T-helper 22 cell (primary cell): ENCODE measurements around the gene LDLRAD4.

Experiments
- DNase-seq: peaks from one replicate; pipeline ENCODE4 v3.0.0-alpha.2; 2020; ENCODE audit warnings: low read depth

Gene LDLRAD4

DNA sequence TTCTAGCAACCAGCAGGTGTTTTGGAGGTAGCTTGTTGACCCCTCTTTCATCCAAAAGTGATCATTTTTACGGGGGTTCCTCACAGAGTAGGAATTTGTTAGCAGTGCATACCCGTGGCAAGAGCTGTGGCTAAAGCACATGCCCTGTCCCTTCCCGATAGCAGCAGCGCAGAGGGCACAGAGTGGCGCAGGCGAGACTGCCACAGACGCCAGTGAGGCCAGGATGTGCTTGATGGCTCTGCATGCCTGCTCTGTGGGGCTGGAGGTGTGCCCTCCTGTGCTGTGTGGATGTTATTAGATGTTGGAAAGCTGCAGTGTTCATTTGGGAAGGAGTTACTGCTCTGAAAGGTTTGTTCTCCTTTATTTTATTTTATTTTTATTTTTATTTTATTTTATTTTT lies 354.2 kb downstream of the LDLRAD4 start:
- DNase-seq: no peak

DNA sequence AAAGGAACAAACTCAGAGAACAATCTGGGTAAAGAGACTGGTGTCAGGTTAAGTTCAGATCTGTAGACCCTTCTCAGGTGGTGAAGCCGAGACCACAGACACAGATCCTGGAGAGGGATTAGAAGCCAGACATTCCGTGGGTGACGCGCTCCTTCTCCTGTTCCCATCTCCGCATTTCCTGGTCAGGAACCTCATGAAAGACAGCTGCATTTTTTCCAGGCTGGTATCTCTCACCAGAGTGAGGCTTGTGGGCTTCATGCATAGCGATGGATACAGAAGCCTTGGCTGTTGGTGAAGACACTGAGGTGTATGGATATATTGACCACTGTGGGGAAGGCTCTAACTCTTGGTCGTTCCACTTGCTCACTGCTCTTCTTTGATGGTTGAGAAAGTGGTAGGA lies 355.2 kb downstream of the LDLRAD4 start:
- no peak for DNase-seq

DNA sequence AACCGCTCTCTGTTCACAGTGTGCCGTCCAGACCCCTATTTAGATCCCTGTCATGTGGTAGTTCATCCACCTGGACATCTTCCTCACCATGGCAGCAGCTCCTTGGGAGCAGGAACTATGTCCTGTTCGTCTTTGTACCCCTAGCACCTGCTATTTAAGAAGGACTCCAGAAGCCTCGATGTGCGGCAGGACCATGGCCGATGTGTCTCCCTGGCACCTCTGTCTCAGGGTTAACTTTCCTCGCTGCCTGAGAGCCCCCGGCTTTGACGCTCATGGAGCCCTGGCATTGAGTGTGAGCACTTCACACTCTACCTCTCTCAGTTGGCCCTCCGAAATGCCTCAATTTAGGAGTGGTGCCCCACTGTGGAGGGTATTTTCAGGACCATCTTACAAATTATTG lies 355.8 kb downstream of the LDLRAD4 start:
- no peak for DNase-seq

DNA sequence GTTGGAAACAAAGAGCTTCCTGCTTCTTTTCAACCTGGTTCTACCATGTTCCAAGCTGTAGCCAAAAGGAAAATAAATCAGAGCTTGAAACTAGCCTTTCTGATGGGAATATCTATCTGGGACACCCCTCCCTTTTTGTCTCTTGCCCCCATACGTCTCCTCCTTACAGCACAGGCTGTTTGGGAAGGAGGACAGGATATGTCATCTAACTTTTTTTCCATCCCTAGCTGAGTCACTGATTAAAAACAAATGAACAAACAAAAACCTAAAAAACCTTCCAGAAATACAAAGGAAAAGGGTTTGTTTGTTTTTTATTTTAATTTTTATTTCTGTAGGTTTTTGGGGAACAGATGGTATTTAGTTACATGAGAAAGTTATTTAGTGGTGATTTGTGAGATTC lies 356.2 kb downstream of the LDLRAD4 start:
- no peak for DNase-seq

DNA sequence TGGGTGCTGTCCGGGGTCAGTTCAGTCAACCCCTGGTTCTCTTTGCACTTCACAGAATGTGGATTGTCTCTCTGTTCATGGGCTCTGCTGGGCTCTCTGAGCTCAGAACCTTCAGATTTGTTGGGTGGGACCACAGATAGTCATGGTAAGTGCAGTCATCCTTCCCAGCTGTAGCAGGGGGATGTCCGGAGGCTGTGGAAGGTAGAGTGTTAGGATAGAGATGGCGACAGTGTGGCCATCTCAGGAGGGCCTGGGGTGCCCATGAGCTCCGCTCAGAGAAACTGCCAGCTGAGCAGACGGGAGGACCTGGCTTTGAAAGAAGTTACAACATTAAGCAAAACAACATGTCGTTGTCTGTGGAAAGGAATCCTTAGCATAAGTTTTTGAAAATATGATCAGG lies 358.0 kb downstream of the LDLRAD4 start:
- no peak for DNase-seq

DNA sequence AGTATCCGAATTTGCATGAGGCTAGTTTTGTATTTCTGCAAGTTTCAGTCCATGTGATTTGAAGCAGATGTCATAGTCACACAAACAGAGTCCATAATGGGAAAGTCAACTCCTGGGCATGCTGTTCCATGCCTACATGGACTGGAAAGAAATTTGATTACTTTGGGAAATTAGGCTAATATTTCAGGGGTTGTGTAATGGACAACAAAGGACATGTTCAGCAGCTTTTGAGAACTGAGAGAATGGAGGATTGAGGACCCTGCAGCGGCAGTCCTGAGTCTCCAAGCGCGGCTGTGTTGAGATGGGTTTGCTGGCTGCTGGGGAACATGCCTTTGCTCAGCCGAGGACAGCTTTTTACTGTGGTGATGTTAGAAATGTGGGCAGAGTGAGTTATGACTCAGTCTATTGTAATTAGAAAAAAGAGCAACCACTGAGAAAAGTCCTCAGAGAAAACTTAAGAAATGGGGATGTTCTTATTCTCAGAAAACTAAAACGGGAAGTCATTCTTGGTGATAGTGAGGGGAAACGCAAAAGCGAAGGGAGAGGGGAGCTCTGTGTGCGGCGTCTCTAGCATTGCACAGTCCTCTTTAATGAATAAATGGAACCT lies 358.6 kb downstream of the LDLRAD4 start:
- DNase-seq: no peak

DNA sequence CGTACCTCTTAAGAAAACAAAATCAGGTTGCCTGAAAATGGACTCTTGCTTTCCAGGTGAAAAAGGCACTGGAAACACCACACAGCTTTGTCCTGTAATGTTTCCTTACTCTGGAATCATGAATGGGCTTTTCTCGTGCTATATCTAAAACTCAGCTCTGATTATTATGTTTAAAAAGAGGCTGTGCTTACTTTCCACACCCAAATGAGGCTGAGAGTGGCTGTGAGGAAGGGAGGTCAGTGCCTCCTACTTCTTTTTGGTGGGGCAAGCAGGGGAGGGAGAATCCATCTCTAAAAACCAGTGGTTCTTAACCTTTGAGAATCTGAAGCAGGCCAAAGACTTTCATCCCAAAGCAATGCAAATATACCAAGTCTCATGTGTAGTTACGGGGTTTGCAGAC lies 359.2 kb downstream of the LDLRAD4 start:
- DNase-seq: no peak

DNA sequence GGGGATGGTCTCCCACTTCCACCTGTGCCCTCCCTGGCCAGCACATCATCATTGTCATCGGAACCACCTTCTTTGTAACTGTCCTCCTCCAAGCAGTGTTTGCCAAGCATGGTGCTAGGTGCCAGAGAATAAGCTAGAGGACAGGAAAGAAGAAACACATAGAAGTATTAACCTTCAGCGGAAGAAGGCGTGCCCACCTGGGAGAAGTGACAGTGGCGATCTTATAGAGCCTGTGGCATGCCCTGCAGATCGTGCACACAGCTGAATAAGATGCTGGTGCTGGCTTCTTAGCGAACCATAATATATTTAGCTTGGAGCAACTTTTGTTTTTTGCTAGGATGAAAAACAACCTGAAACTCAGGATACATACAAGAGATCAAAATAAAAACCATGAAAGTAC lies 359.8 kb downstream of the LDLRAD4 start:
- no peak for DNase-seq

DNA sequence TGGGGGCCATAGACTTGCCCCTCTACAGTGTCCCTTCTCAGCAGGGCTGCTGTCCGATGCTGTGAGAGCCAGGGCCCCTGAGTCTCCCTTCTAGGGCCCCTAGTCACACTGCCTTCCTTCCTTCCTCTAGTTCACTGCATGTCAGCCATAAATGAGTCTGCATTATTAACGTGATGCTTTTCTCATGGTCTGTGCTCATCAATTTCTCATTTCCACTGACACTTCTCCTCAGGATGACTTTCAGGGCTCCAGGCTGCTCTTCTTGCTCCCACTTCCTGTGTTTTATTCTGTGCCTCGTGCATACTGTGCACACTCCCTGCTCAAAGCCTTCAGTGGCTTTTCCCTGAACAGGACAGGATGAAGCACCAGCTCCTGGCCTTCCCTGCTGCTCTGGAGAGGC lies 361.3 kb downstream of the LDLRAD4 start:
- DNase-seq: no peak

DNA sequence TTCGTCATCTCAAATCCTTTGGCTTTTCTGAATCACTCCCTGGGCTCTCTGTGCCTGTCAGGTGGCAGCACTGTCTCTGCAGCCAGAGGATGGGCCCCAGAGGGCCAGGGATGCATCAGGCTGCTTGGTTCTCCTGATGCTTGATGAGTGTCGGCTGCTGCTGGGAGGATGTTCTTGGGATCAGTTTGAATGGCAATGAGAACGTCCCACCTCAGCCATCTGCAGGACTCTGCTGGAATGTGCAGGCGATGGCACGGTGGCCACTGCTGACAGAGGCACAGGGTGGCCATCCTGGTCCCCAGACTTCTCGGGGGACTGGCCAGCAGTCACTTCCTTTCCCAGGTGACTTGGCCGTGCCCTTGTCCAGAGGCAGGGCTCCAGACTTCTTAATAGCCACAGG lies 361.8 kb downstream of the LDLRAD4 start:
- DNase-seq: no peak

DNA sequence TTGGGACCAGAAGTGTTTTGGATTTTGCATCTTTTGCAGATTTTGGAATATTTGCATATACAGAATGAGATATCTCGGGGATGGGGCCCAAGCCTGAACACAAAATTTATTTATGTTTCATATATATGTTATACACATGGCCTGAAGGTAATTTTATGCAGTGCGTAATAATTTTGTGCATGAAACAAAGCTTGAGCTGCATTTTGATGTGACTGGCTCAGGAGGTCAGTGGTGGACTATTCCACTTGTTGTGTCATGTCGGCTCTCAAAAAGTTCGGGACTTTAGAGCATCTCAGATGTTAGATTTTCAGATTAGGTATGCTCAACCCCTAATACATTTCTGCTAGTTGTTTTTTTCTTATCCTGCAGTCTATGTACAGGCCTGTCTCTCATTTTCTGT lies 362.4 kb downstream of the LDLRAD4 start:
- DNase-seq: no peak

DNA sequence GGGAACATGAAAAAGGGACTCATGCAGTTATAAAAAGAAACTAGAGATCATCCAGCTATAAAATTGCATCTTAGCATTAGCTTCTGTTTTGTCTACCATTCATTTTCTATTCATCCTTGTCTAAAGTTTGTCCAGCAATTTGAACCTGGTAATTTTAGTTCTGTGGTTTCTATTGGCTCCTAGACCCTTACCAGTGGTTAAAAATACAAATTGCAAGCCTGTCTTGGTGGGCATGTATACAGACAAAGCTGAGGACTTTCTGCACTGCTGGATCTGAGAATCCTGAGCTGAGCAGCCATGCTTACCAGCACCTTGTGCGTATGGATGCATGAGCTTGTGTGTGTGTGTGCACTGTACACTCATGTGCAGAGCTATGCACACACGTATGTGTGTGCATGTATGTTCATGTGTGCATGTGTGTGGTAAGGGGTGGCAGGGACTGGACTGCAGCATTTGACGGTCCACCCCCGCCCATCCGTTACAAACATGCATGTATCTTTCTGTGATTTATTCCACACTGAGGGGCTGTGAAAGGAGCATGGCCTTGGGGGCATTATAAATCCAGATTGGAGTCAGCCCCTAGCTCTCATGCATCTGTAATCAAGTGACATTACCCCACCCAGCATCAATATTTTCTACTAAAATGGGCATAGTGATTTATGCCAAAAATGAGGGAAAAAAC lies 363.1 kb downstream of the LDLRAD4 start:
- DNase-seq: no peak

DNA sequence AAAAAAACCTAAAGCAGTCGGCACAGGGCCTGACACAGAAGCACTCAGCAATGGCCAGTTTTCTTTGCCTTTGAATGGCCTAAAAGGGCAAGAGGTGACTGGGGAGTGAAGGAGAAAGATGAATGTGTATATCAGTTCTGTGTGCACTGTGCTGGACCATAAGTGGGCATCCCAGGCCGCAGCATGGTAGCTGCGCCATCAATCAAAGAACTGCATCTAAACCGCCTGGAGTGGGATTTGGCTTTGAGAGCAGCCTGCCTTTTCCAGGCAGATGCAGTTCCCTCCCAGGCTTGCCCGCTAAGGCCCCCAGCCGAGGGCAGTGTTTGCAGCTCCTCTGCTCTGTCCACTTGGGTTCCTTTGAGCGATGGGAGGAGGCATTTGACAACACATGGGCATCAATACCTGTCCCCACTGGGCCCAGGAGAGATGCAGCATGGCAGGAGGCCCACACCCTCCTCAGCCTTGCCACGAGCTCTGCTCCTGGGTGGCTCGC lies 363.7 kb downstream of the LDLRAD4 start:
- DNase-seq: no peak

DNA sequence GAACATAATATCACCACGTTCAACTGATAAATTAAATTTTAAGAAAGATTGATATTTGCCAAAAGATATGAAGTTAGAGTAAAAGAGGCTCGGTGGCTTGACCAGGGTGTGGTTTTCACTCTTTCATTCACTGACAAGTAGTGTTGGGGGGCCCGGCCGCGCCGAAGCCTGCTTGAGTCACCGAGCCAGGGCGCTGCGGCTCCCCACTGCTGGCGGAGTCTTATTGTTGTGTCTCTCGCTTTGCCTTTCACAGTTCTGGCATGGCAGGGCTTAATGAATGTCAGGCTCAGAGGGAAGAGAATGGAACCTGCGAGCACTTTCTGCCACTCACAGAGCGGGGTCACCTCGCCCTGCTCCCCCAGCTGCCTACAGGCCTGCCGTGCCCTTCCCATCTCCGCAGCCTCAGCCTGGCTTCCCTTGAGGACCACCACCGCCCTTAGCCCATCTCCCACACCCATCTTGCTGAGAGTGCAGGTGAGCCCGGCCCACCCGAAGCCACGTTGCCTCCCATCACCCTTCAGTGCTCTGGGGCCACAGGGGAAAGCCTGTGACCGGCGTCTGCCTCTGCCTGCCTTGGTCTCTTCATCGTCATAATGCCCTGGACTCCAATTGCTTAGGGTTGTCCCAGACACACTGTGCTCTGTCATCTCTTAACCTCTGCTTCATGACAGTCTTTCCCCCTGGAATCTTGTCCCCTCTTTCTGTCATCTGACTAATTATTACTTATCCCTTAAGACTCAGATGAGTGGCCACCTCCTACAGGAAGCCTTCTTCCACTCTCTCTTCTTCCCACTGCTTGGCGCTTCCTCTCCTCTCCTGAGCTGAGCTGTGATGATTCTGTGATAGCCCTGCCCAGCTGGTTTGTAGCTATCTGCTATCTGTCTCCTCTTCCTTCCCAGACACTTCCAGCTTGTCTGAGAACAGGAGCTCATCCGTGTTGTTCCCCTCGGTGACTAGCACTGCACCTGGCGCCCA lies 365.3 kb downstream of the LDLRAD4 start:
- no peak for DNase-seq

DNA sequence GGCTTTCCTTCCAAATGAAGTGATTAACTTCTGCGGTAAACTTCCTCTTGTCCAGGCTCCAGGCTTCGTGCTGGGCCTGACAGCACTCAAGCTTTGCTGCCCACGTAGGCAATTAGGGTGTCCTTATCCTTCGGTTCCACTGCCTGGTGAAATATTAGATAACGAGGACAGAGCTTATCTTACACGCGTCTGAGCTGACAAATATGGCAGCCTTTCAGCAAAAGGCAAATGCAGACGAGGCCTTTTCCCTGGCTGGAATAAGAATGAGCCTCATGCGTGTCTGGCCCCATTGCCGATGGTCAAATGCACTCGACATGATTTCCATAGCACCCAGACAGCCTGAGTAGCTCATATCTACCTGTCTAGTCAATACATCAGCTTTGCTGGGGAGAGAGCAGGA lies 366.3 kb downstream of the LDLRAD4 start:
- no peak for DNase-seq

DNA sequence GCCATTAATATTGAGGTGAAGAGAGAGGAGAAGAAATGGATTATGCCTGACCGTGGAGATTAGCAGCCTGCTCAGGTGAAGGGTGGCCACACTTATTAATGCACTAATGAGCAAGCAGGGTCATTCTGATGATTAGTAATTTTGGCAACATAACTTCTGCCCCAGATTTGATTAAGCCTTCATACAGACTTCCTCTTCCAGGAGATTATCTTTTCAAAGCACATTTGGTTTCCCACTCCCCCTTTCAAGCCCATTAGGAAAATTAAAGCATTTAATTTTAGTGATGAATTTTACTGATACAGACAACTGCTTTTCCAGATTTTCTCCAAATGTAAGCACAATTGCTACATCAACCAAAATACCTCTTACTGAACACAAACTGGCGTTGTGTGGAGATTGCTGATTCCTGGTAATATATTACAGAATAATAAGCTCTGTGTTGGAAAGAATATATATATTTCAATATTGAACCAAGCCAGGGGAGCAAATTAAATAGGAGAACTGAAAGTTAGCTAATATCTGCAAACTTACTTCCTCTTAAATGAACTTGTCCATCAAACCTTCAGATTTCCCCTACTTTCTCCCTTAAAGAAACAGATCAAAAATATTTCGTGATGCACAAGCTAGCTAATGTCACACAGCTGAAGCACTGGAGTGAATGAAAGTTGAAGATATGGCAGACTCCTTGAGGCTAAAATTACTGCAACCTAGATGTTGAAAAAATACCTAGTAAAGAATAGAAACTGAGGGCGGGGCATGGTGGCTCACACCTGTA lies 367.0 kb downstream of the LDLRAD4 start:
- DNase-seq: no peak

DNA sequence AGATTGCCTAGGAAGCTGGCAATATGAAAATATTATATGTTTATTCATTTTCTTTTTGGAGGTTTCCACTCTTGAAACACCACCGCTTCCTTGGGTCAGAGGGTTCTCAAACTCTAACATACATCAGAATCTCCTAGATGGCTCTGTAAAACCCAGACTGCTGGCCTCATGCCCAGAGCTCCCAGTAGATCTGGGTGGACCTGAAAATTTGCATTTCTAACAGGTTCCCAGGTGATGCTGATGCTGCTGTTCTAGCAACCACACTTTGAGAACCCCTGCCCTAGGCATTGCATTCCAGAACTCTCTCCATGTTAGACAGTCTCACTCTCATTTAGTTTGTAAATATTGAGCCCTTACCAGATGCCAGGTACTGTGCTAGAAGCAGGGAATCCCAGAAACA lies 368.4 kb downstream of the LDLRAD4 start:
- DNase-seq: no peak

DNA sequence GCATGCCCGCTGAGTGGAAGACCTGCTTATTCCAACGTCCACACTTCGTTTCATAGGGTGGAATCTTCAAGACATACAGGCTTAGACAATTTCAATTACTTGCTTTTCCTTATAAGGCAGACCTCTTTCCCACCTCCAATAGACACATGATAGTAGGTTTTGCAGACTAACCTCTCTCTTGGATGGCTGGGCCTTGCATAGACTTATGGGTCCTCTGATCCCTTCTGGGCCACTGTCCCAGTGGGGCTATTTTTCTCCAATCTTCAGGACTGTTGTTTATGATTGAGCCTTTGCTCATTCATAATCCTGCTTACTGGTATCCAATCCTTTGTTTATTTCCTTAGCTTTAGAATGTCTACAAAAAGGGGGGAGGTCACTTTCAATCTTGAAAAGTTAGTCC lies 368.9 kb downstream of the LDLRAD4 start:
- DNase-seq: no peak

DNA sequence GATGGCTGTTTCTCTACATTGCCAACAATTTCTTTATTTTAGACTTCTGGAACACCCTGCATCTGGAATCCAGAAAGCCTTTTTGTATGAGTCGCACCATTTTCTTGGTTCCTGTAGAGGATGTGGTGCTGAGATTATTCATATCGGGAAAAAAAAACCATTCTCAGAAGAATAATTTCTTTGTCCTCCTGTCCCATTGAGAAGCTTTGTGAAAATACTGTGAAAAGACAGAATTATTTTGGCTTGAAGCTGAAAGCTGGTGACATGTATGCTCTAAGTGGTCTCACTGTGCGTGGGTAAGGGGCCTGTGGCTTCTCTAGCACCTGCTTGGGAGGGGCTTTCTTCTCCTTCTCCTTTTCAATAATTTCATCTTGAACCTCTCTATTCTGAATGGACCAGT lies 369.4 kb downstream of the LDLRAD4 start:
- DNase-seq: no peak

DNA sequence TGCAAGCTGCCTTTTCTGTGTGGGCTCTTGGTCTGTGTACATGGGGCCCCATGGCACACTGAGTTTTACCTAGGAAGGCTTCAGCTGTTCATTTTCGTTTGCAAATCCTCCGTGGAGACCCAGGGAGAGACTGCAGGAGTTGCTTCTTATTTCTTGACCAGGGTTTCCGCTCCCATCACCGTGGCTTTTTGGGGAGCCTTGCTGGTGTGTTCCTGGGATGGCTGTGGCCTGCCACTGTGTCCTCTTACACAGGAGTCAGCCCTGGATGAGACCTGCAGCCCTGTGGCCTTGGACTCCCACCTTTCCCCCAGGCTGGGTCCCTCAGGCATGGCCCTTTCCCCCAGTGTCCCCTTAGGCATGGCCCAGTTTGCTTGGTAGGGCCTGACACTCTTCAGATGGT lies 370.8 kb downstream of the LDLRAD4 start:
- DNase-seq: no peak

DNA sequence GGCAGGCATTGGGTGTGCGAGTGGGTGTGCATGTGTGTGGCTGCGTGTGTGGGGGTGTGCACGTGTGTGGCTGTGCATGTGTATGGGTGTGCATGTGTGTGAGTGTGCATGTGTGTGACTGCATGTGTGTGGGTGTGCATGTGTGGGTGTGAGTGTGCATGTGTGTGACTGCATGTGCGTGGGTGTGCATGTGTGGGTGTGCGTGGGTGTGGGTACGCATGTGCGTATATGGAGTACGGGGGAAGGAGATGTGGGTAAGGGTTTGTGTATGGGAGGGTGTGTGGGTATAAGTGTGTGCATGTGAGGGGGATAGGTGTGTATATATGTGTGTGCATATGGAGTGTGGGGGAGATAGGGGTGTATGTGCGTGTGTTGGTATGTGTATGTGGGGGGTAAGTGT lies 371.4 kb downstream of the LDLRAD4 start:
- no peak for DNase-seq

DNA sequence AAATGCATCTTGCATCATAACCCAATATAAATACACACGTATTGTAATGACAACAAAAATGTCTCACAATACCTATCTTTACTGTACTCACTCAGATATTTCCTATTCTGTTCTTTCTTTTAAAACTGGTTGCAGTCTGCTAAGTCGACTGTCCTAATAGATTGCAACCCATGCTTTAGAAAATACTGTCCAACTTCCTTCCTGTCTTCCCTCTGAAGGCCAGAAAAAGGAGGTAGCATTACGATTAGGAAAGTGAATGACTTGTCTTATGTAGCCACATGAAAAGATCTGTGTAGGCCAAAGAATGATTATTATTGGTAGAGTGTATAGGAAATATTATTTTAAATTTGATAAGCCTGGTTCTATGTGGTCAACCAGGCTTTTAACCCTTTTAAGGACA lies 373.7 kb downstream of the LDLRAD4 start:
- DNase-seq: no peak
